GM12878 (cell line): Measurements from ENCODE around the gene MRTFA.

ENCODE experiments used
- CTCF ChIP-seq, 3 experiments: IDR thresholded peaks in 2 of 3; conservative IDR thresholded peaks in 1 of 3; 2 replicates each; pipeline ENCODE4 v1.5.1; 2011; ENCODE audit warnings: low read depth in 3 of 3, low read length in 3 of 3, mild to moderate bottlenecking in 3 of 3, control low read depth in 2 of 3, moderate library complexity in 2 of 3, inconsistent platforms in 1 of 3, mixed read lengths in 1 of 3; ENCODE audit not compliant: control insufficient read depth in 2 of 3, insufficient read depth in 1 of 3; ENCODE audit errors: extremely low read depth in 1 of 3
- PRDM15 ChIP-seq: fragments of 450-650 bp; formaldehyde crosslinking; IDR thresholded peaks from 2 replicates; pipeline ENCODE4 v1.4.0; 2020; ENCODE audit warnings: mild to moderate bottlenecking, moderate library complexity

GRCh38 chr22:40633036-40633435 is 3.5 kb downstream of the MRTFA start:
- TF ChIP-seq PRDM15 (CRISPR knock-in tag), result no peak
- TF ChIP-seq CTCF (IDR thresholded peaks at IDR 0.05 in 2 of 3, conservative IDR thresholded peaks at IDR 0.05 in 1 of 3; ENCODE audit: control insufficient read depth in 2 of 3, extremely low read depth in 1 of 3, insufficient read depth in 1 of 3, low read depth in 3 of 3, low read length in 3 of 3), result no peak
